HCT116 (cell line): ENCODE measurements around the gene BMAL1.

ENCODE experiments used
- CTCF ChIP-seq, 3 experiments: fragments of 200-600 bp in 1 of 3; sonication (generic) in 1 of 3; IDR thresholded peaks in 2 of 3; conservative IDR thresholded peaks in 1 of 3; 2 replicates each; pipeline ENCODE4 v1.5.1; 2012 to 2017; ENCODE audit warnings: low read depth in 2 of 3, low read length in 2 of 3, antibody characterized with exemption in 1 of 3, borderline replicate concordance in 1 of 3, control low read depth in 1 of 3, mild to moderate bottlenecking in 1 of 3, mixed read lengths in 1 of 3, mixed run types in 1 of 3, moderate library complexity in 1 of 3; ENCODE audit not compliant: insufficient read depth in 1 of 3
- EZH2 ChIP-seq: fragments of 200-600 bp; sonication (generic); IDR thresholded peaks from 2 replicates; pipeline ENCODE4 v1.6.1; 2017; ENCODE audit warnings: antibody characterized with exemption, mixed run types
- MAX ChIP-seq: IDR thresholded peaks from 2 replicates; pipeline ENCODE4 v1.6.1; 2012
- POLR2A ChIP-seq: IDR thresholded peaks from 2 replicates; pipeline ENCODE4 v1.7.0; 2011; ENCODE audit warnings: borderline replicate concordance; ENCODE audit not compliant: insufficient read depth, insufficient read length; ENCODE audit errors: extremely low read depth
- SRF ChIP-seq: IDR thresholded peaks from 2 replicates; pipeline ENCODE4 v1.6.1; 2012; ENCODE audit warnings: low read depth
- ZFX ChIP-seq: fragments of 450-650 bp; IDR thresholded peaks from 2 replicates; pipeline ENCODE4 v1.6.1; 2017

- TF ChIP-seq CTCF (IDR thresholded peaks at IDR 0.05 in 2 of 3, conservative IDR thresholded peaks at IDR 0.05 in 1 of 3; ENCODE audit: borderline replicate concordance in 1 of 3, insufficient read depth in 1 of 3, low read depth in 2 of 3, low read length in 2 of 3) (no peak), EZH2 (no peak), ZFX (no peak), MAX (no peak), POLR2A (no peak), SRF (no peak)
Observed at GRCh38 chr11:13421561-13421960, 144.0 kb downstream of the BMAL1 start.
